ENCODE results near the gene NBEA.

GRCh38 chr13:34941835-34942731 is at the start of gene NBEA:
- TF ChIP-seq CTCF (IDR thresholded peaks at IDR 0.05) = peak in 1 of 3 experiments; percentile 35
- peak in 1 of 2 donors; percentile 75 for TF ChIP-seq POLR2AphosphoS5 (IDR thresholded peaks at IDR 0.05; ENCODE audit: insufficient read depth in 1 of 2, low read depth in 1 of 2)
- peak in 1 of 2 donors; percentile 43 for TF ChIP-seq POLR2A (IDR thresholded peaks at IDR 0.05)

Data from vagina (tissue), 2 donors.